ENCODE data around the gene PANK1.

The PANK1 gene

GRCh38 chr10:89652806-89653370 is 7.8 kb upstream of the PANK1 start:
- no peak overlapping the region for H3K4me3 ChIP-seq (replicated peaks; ENCODE audit: insufficient read depth, low read length)

GRCh38 chr10:89651916-89652573 is 7.0 kb upstream of the PANK1 start:
- H3K27ac ChIP-seq (replicated peaks), result no peak overlapping the region

More at GRCh38 chr10:89652806-89653370, 7.8 kb upstream of the PANK1 start:
- TF ChIP-seq REST (IDR thresholded peaks at IDR 0.05; ENCODE audit: insufficient replicate concordance, low read depth), result no peak
- no peak for TF ChIP-seq GABPA (IDR thresholded peaks at IDR 0.05; ENCODE audit: low read depth)
- no peak for TF ChIP-seq POLR2AphosphoS5 (IDR thresholded peaks at IDR 0.05; ENCODE audit: low read depth)
- TF ChIP-seq SPI1 (IDR thresholded peaks at IDR 0.05; ENCODE audit: borderline replicate concordance, low read depth), result no peak
- no peak for TF ChIP-seq CTCF (IDR thresholded peaks at IDR 0.05; ENCODE audit: insufficient read depth, low read length)
- no peaks in the 10 kb centered on the region for H3K27me3 ChIP-seq (ENCODE audit: insufficient read depth, poor library complexity, severe bottlenecking)
- no peak for DNase-seq (ENCODE audit: low read depth in 1 of 2, low spot score in 1 of 2)
- no peak overlapping the region for H3K27ac ChIP-seq (replicated peaks)

More at GRCh38 chr10:89651916-89652573, 7.0 kb upstream of the PANK1 start:
- Histone ChIP-seq H3K27me3 (ENCODE audit: insufficient read depth, poor library complexity, severe bottlenecking) (no peaks in the 10 kb centered on the region), H3K4me3 (replicated peaks; ENCODE audit: insufficient read depth, low read length) (no peak overlapping the region)
- TF ChIP-seq REST (IDR thresholded peaks at IDR 0.05; ENCODE audit: insufficient replicate concordance, low read depth), result no peak
- TF ChIP-seq GABPA (IDR thresholded peaks at IDR 0.05; ENCODE audit: low read depth), result no peak
- no peak for TF ChIP-seq POLR2AphosphoS5 (IDR thresholded peaks at IDR 0.05; ENCODE audit: low read depth)
- no peak for TF ChIP-seq CTCF (IDR thresholded peaks at IDR 0.05; ENCODE audit: insufficient read depth, low read length)
- no peak for TF ChIP-seq SPI1 (IDR thresholded peaks at IDR 0.05; ENCODE audit: borderline replicate concordance, low read depth)
- no peak for DNase-seq (ENCODE audit: low read depth in 1 of 2, low spot score in 1 of 2)
